GM04503 (cell line): Measurements from ENCODE around the gene ACKR1.
A peak's percentile ranks its signal among the peaks of the same experiment; 100 is the strongest.

Source experiments
- DNase-seq: peaks from one replicate; pipeline ENCODE4 v3.0.0-alpha.2; 2012; ENCODE audit warnings: low read depth

The ACKR1 gene

GRCh38 chr1:159187647-159188374 is 16.9 kb upstream of the ACKR1 start:
- DNase-seq, result no peak

GRCh38 chr1:159188375-159188788 is 16.3 kb upstream of the ACKR1 start:
- peak; percentile 4 for DNase-seq

GRCh38 chr1:159190441-159190840 is 14.2 kb upstream of the ACKR1 start:
- no peak for DNase-seq

- no peak for DNase-seq
Measured at GRCh38 chr1:159196543-159196942, 8.1 kb upstream of the ACKR1 start.

GRCh38 chr1:159197561-159198557 is 6.8 kb upstream of the ACKR1 start:
- peak; percentile 11 for DNase-seq

GRCh38 chr1:159199901-159200300 is 4.8 kb upstream of the ACKR1 start:
- no peak for DNase-seq

GRCh38 chr1:159200769-159201168 is 3.9 kb upstream of the ACKR1 start:
- no peak for DNase-seq

GRCh38 chr1:159201642-159202041 is 3.0 kb upstream of the ACKR1 start:
- no peak for DNase-seq

- no peak for DNase-seq
Measured at GRCh38 chr1:159203610-159204009, 1.1 kb upstream of the ACKR1 start.

- no peak for DNase-seq
Measured at GRCh38 chr1:159205225-159205624, 550 bp downstream of the ACKR1 start.

GRCh38 chr1:159206110-159206509 is 1.4 kb downstream of the ACKR1 start:
- no peak for DNase-seq

- no peak for DNase-seq
Measured at GRCh38 chr1:159207080-159207479, 2.4 kb downstream of the ACKR1 start.

- no peak for DNase-seq
Measured at GRCh38 chr1:159207774-159208173, 3.1 kb downstream of the ACKR1 start.

- no peak for DNase-seq
Measured at GRCh38 chr1:159208175-159208825, 3.6 kb downstream of the ACKR1 start.

GRCh38 chr1:159209061-159209460 is 4.4 kb downstream of the ACKR1 start:
- no peak for DNase-seq

GRCh38 chr1:159211331-159212136 is 6.9 kb downstream of the ACKR1 start:
- DNase-seq, result no peak

GRCh38 chr1:159212596-159212995 is 7.9 kb downstream of the ACKR1 start:
- DNase-seq, result no peak

- DNase-seq, result no peak
Measured at GRCh38 chr1:159214149-159214760, 9.6 kb downstream of the ACKR1 start.

GRCh38 chr1:159218649-159219636 is 14.3 kb downstream of the ACKR1 start:
- DNase-seq, result no peak
